H9 (cell line): Measurements from ENCODE around the gene CRYGS. TPM values are rescaled to one million over a fixed set of nuclear protein-coding genes. Genes with fewer than 3 reads are reported as not detected.

ENCODE experiments used
- DNase-seq: peaks from one replicate; pipeline ENCODE4 v3.0.0-alpha.2; 2017
- H2AFZ ChIP-seq: one replicate; pipeline ENCODE4 v1.6.1; 2013; ENCODE audit warnings: mild to moderate bottlenecking, low read length, control low read depth, moderate library complexity
- H2AK5ac ChIP-seq: 2 replicates; pipeline ENCODE4 v1.6.1; 2013; ENCODE audit warnings: low read length, control low read depth, mixed read lengths; ENCODE audit not compliant: insufficient read length
- H2BK120ac ChIP-seq: one replicate; pipeline ENCODE4 v1.6.1; 2013; ENCODE audit warnings: low read depth, mild to moderate bottlenecking, low read length, control low read depth, inconsistent platforms; ENCODE audit not compliant: poor library complexity, severe bottlenecking
- H2BK12ac ChIP-seq: 2 replicates; pipeline ENCODE4 v1.6.1; 2013; ENCODE audit warnings: low read length, control low read depth, mixed read lengths, low read depth; ENCODE audit not compliant: insufficient read length
- H2BK15ac ChIP-seq: 2 replicates; pipeline ENCODE4 v1.6.1; 2013; ENCODE audit warnings: low read depth, low read length, control low read depth
- H2BK20ac ChIP-seq: one replicate; pipeline ENCODE4 v1.6.1; 2013; ENCODE audit warnings: low read depth, mild to moderate bottlenecking, low read length, control low read depth, inconsistent platforms; ENCODE audit not compliant: poor library complexity, severe bottlenecking
- H2BK5ac ChIP-seq: 2 replicates; pipeline ENCODE4 v1.6.1; 2013; ENCODE audit warnings: low read length, control low read depth, mixed read lengths; ENCODE audit not compliant: insufficient read length
- H3K14ac ChIP-seq: 2 replicates; pipeline ENCODE4 v1.6.1; 2013; ENCODE audit warnings: low read length, control low read depth; ENCODE audit not compliant: insufficient read depth
- H3K18ac ChIP-seq: 2 replicates; pipeline ENCODE4 v1.6.1; 2013; ENCODE audit warnings: low read depth, mild to moderate bottlenecking, mixed read lengths, low read length, control low read depth; ENCODE audit not compliant: insufficient read length
- H3K23ac ChIP-seq: 2 replicates; pipeline ENCODE4 v1.6.1; 2013; ENCODE audit warnings: low read length, control low read depth, mixed read lengths, low read depth; ENCODE audit not compliant: insufficient read length
- H3K23me2 ChIP-seq: 2 replicates; pipeline ENCODE4 v1.6.1; 2013; ENCODE audit warnings: low read depth, mild to moderate bottlenecking, mixed read lengths, low read length, control low read depth; ENCODE audit not compliant: insufficient read length, poor library complexity, severe bottlenecking
- H3K27ac ChIP-seq: 2 replicates; pipeline ENCODE4 v1.5.1; 2013; ENCODE audit warnings: low read length, control low read depth, mixed read lengths, low read depth; ENCODE audit not compliant: insufficient read length
- H3K27me3 ChIP-seq: 2 replicates; pipeline ENCODE4 v1.6.1; 2013; ENCODE audit warnings: low read length, control low read depth, inconsistent platforms; ENCODE audit not compliant: insufficient read depth
- H3K4ac ChIP-seq: 2 replicates; pipeline ENCODE4 v1.6.1; 2013; ENCODE audit warnings: low read depth, mild to moderate bottlenecking, control low read depth, inconsistent platforms, low read length, moderate library complexity
- H3K4me1 ChIP-seq: 2 replicates; pipeline ENCODE4 v1.6.1; 2013; ENCODE audit warnings: low read length, control low read depth, inconsistent platforms; ENCODE audit not compliant: insufficient read depth
- H3K4me2 ChIP-seq: 2 replicates; pipeline ENCODE4 v1.6.1; 2013; ENCODE audit warnings: low read length, control low read depth, mixed read lengths; ENCODE audit not compliant: insufficient read length, insufficient read depth
- H3K56ac ChIP-seq: 2 replicates; pipeline ENCODE4 v1.6.1; 2013; ENCODE audit warnings: low read depth, mild to moderate bottlenecking, mixed read lengths, low read length, control low read depth; ENCODE audit not compliant: insufficient read length
- H3K79me1 ChIP-seq: 2 replicates; pipeline ENCODE4 v1.6.1; 2013; ENCODE audit warnings: low read depth, mild to moderate bottlenecking, moderate library complexity, low read length, control low read depth, inconsistent platforms; ENCODE audit not compliant: insufficient read depth, poor library complexity, severe bottlenecking
- H3K79me2 ChIP-seq: 2 replicates; pipeline ENCODE4 v1.6.1; 2013; ENCODE audit warnings: low read length, control low read depth, inconsistent platforms; ENCODE audit not compliant: insufficient read depth
- H3K9ac ChIP-seq: 2 replicates; pipeline ENCODE4 v1.6.1; 2013; ENCODE audit warnings: low read length, control low read depth, mixed read lengths; ENCODE audit not compliant: insufficient read length; ENCODE audit errors: extremely low read depth
- H3K9me3 ChIP-seq: one replicate; pipeline ENCODE4 v1.6.1; 2013; ENCODE audit warnings: low read depth, low read length, inconsistent platforms; ENCODE audit not compliant: control insufficient read depth
- H3T11ph ChIP-seq: one replicate; pipeline ENCODE4 v1.6.1; 2013; ENCODE audit warnings: mild to moderate bottlenecking, low read length, control low read depth, inconsistent platforms
- H4K20me1 ChIP-seq: one replicate; pipeline ENCODE4 v1.6.1; 2013; ENCODE audit not compliant: control insufficient read depth, insufficient read length, insufficient read depth
- H4K5ac ChIP-seq: 2 replicates; pipeline ENCODE4 v1.6.1; 2013; ENCODE audit warnings: low read depth, mild to moderate bottlenecking, mixed read lengths, low read length, control low read depth; ENCODE audit not compliant: insufficient read length
- H4K8ac ChIP-seq: replicated peaks from 2 replicates; pipeline ENCODE4 v1.6.1; 2013; ENCODE audit warnings: low read length, control low read depth, mixed read lengths, low read depth; ENCODE audit not compliant: insufficient read length
- H4K91ac ChIP-seq: 2 replicates; pipeline ENCODE4 v1.6.1; 2013; ENCODE audit warnings: low read depth, mild to moderate bottlenecking, moderate library complexity, mixed read lengths, low read length, control low read depth; ENCODE audit not compliant: insufficient read length
- H3K27ac Mint-ChIP-seq, 3 experiments: 2 replicates in 2 of 3; 3 replicates in 1 of 3; pipeline ENCODE4 v1.8.0; 2020 to 2021; ENCODE audit warnings: mixed read lengths in 3 of 3, mild to moderate bottlenecking in 1 of 3, moderate library complexity in 1 of 3
- H3K27me3 Mint-ChIP-seq: 2 replicates; pipeline ENCODE4 v1.8.0; 2021; ENCODE audit warnings: low read depth, mild to moderate bottlenecking, moderate library complexity, mixed read lengths
- H3K36me3 Mint-ChIP-seq, 3 experiments: 2 replicates in 2 of 3; 3 replicates in 1 of 3; pipeline ENCODE4 v1.8.0; 2020 to 2021; ENCODE audit warnings: low read depth in 3 of 3, mixed read lengths in 3 of 3; ENCODE audit not compliant: insufficient read depth in 1 of 3
- H3K4me1 Mint-ChIP-seq, 2 experiments: 2 replicates each; pipeline ENCODE4 v1.8.0; 2020; ENCODE audit warnings: mixed read lengths in 2 of 2
- H3K4me3 Mint-ChIP-seq, 2 experiments: 2 replicates in 1 of 2; 3 replicates in 1 of 2; pipeline ENCODE4 v1.8.0; 2020 to 2021; ENCODE audit warnings: mild to moderate bottlenecking in 2 of 2, mixed read lengths in 2 of 2, moderate library complexity in 1 of 2
- H3K9me3 Mint-ChIP-seq, 2 experiments: 2 replicates in 1 of 2; 3 replicates in 1 of 2; pipeline ENCODE4 v1.8.0; 2020; ENCODE audit warnings: mild to moderate bottlenecking in 2 of 2, mixed read lengths in 2 of 2, moderate library complexity in 1 of 2
- CTCF ChIP-seq: fragments of 200-600 bp; sonication (generic); conservative IDR thresholded peaks from 3 replicates; pipeline ENCODE4 v1.8.0; 2021; ENCODE audit warnings: antibody characterized with exemption, mild to moderate bottlenecking
- WGBS: extraction: QIAGEN DNeasy Blood & Tissue Kit; methylation state at CpG from one replicate; pipeline ENCODE4 v1.1.7; 2013; ENCODE audit warnings: missing lambda C conversion rate, low lambda C conversion rate, mixed read lengths; ENCODE audit not compliant: insufficient read length; ENCODE audit errors: extremely low coverage; 5-methylcytosine and 5-hydroxymethylcytosine counted together
- total RNA-seq: library from RNA; stranded (reverse); gene quantifications from 2 replicates; pipeline ENCODE4 v1.2.1, GENCODE V29; 2021

Gene CRYGS
- total RNA-seq, 1 experiment from 2014 or later = 1.0 TPM

GRCh38 chr3:186506857-186507256 lies 37.3 kb downstream of the CRYGS start:
- Histone ChIP-seq H2AK5ac (no peak overlapping the region), H2AFZ (no peak overlapping the region)
- no peak overlapping the region for H3K4me3 Mint-ChIP-seq

More at GRCh38 chr3:186506857-186507256, 37.3 kb downstream of the CRYGS start:
- Histone ChIP-seq H3T11ph (no peak overlapping the region), H3K18ac (no peak overlapping the region), H2BK5ac (no peak overlapping the region), H3K4ac (no peak overlapping the region), H3K23ac (no peak overlapping the region), H3K9ac (no peak overlapping the region), H4K8ac (no peak overlapping the region), H3K14ac (no peak overlapping the region), H3K4me1 (no peaks in the 10 kb centered on the region), H2BK20ac (no peak overlapping the region), H3K27me3 (no peaks in the 10 kb centered on the region), H3K23me2 (no peaks in the 10 kb centered on the region), H4K20me1 (no peaks in the 10 kb centered on the region), H3K4me2 (no peak overlapping the region), H2BK120ac (no peak overlapping the region), H4K91ac (no peak overlapping the region), H2BK15ac (no peak overlapping the region), H3K79me1 (no peaks in the 10 kb centered on the region), H4K5ac (no peak overlapping the region), H3K56ac (no peak overlapping the region), H3K27ac (no peak overlapping the region), H3K9me3 (no peaks in the 10 kb centered on the region), H2BK12ac (no peak overlapping the region), H3K79me2 (no peaks in the 10 kb centered on the region; the same call in 1 of the 2 replicates)
- H3K36me3 Mint-ChIP-seq = no peaks in the 10 kb centered on the region
- no peak overlapping the region for H3K27ac Mint-ChIP-seq
- TF ChIP-seq CTCF = no peak
- H3K27me3 Mint-ChIP-seq = peaks cover 20% of the 10 kb centered on the region
- no peaks in the 10 kb centered on the region for H3K9me3 Mint-ChIP-seq
- WGBS = no CpG with 5 or more reads among the region's 2 CpGs
- peaks cover 16 to 19% of the 10 kb centered on the region in 2 experiments for H3K4me1 Mint-ChIP-seq
- no peak for DNase-seq
